Frontal cortex (tissue), 4 donors: ENCODE results near the gene NAA40. TPM values are rescaled to one million over a fixed set of nuclear protein-coding genes. Genes with fewer than 3 reads are reported as not detected.

Source experiments
- DNase-seq, 2 donors: peaks; one replicate each; pipeline ENCODE4 v3.0.0; 2012; ENCODE audit warnings: low spot score in 2 of 2
- FAIRE-seq: peaks from 2 replicates; lab custom pipeline; 2012; peaks lifted over from hg19 to GRCh38; lab: Jason Lieb, UNC
- total RNA-seq: library from RNA; depleted of rRNA; stranded (reverse); fragments of >200 nt; gene quantifications from one replicate; pipeline ENCODE4 v1.2.3, GENCODE V29; 2014
- donor health status: control.
- donor health status: control.
- donor health status: control.

The NAA40 gene
- total RNA-seq, 1 donor from 2014 or later, result 11.4 TPM

DNA sequence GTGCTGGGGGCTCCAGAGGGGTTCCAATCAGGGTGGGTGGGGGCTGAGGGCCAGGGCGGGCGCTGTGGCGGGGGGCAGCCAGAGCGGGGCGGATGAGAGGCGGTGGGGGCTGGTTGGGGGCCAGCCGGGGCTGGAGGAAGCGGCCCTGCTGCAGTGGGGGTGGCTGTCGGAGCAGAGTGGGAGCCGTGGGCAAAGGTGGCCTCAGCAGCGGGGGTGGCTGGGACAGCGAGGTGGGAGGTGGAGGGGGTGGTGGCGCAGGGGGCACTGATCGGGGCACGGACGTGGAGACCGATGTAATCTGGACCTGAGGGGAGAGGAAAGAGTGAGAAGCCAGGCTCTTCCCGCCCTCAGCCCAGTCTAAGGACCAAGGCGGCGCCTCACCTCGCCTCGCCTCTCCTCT, 26.9 kb upstream of the NAA40 start:
- FAIRE-seq (no peak), DNase-seq (no peak)

DNA sequence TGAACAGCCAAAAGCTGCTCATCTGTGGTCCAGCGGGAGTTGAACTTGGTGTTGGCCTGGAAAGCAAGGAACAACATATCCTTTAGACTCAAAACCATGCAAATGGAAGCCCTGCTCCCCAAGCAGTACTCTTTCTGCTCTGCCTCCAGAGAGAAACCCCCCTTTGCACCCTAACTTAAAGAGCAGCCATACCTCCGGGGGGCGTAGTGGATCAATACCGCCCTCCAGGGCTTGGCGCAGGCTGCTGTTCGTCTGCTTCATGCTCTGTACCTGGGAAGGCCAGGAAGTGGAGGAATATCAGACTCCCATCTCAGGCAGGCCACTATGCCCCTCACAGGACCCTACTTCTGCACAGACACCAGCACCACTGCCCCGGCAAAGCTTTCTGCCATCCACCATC, 26.1 kb upstream of the NAA40 start:
- FAIRE-seq, result no peak
- DNase-seq, result no peak

DNA sequence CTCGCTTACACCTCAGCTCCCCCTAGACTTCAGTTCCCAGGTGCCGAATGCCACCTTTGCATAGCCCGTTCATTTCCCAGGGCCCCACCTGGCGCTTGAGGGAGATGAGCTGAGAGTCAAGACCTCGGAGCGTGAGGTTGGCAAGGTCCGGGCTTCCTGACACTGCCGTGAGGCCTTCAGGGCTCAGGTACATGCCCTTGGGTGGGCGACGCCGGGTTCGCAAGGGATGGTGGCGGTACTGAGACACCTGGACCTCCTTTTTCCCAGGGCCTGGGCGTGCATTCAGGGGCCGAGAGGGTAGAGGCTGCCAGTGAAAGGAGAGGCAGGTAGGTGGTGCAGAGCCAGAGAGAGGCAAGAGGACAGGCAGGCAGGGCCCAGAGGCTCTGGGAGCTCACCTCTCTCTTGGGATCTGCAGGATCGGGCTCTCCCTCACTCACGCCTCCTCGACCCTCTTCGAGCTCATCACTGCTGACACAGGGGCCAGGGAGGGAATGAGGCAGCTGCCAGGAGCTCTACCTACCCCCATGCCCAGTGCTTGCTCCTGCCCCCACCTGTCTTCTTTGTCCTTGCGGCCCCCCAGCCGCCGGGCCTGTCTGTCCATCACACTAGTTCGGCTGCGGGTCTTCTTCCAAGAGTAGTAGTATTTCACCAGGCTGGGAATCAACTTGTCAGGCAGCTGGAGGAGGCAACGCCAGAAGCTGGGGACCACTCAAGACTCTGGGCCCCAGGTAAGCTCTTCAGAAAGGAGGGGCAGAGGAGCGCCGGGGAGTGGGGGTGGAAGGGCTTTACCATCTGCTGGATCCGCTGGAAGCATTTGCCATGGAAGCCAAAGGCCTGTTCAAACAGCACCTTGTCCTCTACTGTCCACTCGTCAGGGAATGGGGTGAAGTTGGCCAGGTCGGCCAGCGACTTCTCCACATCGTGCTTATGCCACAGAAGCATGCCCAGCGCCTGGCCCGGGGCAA, 24.7 kb upstream of the NAA40 start:
- DNase-seq (no peak), FAIRE-seq (no peak)

DNA sequence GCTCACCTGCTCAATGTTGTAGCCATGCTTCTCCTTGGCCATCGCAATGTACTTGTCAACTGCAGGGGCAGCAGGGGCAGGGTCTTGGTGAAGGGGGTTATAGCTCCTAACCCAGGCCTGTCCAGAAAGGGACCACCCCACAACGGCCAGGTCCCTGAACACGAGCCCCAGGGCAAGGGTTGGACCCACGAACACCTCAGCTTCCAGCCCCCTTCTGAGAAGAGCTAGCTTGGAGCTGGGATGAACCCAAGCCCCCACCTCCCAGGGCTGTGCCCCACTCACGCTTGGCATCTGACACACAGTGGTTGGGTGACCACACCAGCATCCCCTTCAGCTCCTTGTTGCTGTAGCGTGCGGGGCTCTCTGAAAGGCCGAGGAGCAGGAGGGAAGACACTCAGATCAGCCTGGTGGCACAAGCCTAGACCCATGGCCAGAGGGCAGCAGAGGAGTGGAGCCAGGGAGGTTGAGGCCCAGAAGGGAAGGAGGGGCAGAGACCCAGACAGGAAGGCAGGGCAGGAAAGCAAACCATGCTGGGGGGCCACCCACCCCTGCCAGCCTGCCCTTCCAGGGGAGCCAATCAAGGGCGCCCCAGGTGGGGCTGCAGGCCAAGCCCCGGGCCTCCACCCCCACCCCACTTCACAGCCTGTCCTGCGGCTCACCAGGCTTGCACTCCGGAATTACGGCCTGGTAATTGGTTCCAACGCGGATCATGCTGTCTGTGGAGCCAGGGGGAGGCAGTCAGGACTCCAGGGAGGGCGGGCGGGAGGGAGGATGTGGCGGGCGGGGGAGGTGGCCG, 23.7 kb upstream of the NAA40 start:
- DNase-seq (peak in 1 of 2 donors; percentile 66), FAIRE-seq (no peak)

DNA sequence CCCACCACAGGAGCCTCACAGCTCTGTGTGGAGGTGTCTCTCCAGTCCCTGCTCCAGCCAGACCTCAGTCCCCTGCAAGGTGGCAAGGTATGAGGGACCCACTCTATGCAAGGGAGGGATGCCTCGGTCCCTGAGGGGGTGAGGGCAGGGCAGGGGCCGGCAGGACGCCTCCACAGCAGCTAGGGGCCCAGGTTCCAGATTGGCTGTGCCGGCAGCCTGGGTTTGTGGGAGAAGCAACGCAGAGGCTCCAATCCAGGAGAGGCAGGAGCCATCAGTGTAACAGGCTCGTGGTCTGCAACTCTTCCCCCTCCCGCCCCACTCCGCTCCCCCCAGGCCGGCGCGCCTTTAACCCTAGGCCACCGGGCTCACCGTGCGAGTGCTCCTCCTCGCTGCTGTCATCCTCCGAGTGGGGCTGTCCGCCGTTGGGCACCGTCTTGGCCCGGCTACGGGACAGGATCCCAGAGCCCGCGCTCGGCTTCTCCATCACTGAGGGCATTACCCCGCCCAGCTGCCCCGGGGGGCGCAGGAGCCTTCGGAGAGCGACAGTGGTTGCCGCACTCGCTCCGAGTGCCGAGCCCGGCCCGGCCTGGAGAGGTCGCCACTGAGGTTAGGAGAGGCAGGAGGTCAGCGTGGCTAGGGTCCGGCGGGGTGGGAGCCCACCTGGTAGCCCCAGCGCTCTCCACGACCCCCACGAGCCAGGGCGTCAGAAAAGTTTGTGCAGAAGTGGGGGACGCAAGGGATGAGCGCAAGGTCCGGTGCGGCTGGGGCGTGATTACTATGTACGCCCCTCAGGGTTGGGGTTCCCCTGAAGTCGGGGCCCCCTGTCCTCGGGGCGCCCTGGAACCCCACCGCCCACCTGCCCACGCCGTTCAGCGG, 22.6 kb upstream of the NAA40 start:
- FAIRE-seq (no peak), DNase-seq (peak in 1 of 2 donors; percentile 76)

DNA sequence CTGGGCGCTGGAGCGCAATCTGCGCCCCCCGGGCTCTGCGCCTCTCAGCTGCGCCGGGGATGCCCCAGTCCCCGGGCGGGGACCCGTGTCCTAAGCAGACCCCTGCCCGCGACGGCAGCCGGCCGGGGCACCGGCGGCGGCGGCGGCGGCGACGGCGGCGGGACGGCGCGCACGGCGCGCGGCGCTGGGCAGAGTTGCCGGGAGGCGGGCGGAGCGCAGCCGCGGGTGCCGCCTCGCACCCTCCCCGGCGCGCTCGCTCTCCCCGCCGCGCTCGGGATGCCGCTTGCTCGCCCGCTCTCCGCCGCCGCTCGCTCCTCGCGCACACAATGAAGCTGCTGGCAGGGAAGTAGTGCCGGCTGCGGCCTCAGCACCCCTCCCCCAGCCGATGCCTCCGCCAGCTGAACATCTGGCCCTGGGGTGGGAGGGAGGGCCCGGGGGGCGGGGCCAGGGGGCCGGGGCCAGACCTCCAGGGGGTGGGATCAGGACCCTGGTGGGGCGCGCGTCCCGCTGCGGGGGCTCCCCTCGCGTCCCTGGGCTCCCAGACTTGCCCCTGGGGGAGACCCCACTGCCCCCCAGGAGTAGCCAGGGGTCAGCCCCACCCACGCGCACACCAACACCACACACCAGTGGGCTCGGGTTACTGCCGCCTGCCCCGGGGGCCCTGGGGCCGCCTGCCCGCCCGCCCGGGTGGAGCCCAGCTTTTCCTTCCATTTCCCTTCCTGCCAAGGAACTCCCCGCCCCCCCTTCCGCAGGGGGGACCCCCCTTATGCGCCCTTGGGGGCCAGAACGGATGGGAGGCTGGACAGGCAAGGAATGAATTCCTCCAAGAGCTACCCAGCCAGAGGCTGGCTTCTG, 21.7 kb upstream of the NAA40 start, which contains the start of gene RCOR2:
Gene RCOR2, minus strand, starts transcription at position 328 of the 855 bp plus-strand sequence. CDS start 708 bp downstream, outside the sequence.
- peak; percentile 90 to 97 for DNase-seq
- no peak for FAIRE-seq

DNA sequence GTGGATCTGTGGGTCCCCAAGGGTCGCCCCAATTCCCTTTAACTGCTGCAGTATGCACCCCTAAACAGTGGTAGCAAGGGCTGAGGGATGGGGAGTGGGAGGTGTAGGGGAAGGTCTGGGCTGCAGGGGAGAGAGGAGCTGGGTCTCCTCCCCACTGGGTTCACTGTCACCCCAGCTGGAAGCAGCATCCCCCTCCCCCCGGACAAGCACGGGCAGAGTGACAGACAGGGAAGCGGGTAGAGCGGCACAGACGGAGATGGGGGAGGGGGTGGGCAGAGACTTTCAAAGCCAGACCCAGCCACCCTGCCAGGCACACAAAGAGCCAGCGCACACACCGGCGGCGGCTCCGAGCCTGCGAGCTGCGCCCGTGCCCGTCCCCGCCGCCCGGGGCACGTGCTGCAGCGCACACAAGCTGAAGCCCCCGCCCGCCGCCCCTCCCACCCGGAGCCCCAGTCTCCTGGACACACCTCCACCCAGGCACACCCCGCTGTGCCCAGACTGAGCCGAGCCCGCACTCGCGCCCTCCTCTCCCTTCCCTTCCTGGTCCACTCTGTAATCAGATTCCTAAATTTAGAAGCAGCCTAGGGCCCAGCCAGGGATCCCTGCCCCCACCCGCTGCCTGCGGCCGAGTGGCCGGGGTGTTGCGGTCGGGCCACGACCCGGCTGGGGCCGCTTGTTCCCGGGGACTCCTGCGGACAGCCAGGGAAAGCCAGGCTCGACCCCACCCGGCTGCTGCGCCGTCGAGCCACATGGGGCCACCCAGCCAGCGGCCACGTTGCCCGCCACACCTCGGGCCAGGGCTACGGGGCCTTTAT, 20.9 kb upstream of the NAA40 start:
- FAIRE-seq, result no peak
- peak in 1 of 2 donors; percentile 84 for DNase-seq

DNA sequence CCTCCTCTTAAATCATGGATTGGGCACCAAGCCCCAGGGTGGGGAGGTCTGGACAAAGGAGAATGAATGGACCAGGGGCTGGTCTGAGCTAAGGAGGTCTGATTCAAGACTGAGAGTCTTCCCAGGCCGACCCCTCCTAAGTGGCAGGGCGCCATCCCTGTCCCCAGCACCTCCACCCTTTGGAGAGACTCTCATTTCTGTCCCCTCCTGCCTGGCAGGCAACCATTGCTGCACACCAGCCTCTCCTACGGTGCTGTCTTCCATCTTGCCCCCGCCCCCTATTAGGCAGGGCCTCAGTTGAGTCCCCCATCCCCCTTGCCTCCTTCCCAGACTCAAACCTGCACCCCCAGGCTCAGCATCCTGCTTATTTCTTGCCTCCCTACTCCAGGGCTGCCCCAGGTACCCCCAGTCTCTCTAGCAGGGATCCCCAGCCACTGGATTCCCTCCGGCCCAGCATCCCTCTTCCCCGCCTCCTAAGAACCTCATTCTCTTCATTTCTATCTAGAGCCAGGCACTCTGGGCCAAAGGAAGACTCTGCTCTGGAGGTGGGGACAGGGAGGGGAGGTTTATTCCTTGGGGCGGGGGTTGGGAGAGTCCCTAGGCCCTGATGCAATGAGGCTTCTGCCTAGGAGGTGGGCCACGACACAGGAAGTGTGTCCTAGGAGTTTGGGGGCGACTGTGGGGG, 20.2 kb upstream of the NAA40 start:
- peak in 1 of 2 donors; percentile 42 for DNase-seq
- FAIRE-seq, result no peak

DNA sequence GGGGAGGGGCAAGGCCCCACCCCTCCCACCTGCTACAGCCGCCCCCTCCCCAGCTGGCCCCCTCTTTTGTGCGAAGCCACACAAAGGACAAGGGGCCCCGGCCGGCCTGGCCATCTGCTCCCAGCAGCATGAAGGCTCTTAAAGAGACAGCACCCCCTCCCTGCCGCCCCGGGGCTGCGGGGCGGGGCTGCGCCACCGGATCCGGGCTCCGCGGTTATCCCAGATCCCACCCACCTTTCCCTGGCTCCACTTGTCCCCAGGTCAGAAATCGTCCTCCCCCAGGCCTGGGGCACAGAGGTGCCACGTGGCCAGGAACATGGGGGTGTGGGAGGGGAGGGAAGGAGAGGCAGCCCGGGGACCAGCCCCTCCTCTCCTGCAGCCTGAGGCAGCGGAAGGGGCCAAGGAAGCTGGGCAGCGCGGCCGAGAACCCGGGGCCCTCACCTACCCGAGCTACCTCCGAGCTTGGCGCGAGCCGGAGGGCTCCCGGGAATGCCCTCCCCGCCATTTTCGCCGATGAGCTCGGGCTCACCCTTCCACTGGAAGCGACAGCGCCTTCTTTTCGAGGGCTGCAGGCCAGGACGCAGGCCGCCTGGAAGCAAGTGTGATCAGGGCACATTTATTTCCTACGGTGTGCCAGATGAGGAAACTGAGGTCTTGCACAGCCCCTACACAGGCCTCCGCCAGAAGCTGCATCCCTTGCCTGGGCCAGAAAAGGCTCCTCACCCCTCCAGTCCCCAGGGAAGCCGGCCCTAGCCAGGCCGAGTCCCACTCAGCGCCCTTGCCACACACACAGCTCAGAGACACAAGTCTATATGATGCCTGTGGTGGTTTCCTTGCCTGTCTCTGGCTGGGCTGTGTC, 19.3 kb upstream of the NAA40 start:
- FAIRE-seq (no peak), DNase-seq (peak in 1 of 2 donors; percentile 67)

DNA sequence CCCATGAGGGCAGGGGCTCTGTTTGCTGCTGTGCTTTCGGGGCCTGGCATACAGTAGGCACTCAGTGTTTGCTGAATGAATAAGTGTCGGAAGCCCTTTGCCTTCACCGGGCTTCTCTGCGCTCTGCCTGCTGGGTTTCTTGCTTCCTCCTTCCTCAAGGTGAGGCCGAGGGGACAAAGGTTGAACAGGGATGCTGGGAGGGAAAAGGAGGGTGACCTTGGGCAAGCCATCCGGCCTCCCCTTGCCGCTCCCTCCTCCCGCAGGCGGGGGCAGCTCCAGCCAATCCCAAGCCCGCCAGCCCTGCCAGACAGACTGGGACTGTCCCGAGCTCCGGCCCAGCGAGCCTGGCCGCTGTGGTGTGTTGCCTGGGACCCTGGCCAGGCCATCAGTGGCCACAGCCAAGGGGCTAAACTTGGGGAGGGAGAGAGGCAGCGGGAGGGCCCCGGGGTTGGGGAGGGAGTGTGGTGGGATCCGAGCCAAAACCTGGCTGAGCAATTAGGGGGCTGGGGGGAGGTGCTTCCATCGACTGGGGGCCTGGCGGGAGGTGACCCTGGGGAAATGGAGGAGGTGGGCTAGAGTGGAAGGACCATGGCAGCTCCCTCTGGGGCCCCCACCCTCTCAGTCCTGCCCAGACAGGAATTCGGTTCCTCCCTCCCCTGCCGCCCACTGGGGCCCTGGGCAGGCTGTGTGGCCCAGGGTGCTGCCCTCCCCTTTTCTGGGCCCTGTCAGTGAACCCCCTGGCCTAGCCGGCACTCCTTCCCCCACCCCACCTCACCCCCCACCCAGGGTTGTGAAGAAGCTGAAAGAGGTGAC, 18.5 kb upstream of the NAA40 start:
- peak in 1 of 2 donors; percentile 73 for DNase-seq
- FAIRE-seq, result no peak

DNA sequence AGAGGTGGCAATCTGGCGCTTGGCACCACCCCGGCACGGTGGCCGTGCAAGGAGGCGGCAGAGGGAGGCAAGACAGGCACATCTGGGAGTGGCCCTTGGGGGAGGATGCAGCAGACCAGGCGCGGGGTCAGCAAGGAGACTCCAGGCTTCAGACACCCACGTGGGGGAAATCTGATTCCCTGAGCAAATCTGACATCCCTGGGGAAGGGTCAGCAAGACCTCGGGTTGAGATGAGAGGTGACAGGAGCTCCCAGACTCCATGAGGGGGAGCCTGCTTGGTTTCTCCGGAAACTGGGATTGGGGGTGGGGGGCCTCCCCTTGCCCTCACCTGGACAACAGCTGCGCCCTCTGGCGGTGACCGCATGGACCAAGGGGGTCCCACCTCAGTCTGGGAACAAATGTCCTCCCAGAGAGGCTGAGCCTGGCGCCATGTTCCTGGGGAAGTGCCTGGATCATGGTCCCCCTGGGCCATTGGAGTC, 17.8 kb upstream of the NAA40 start:
- DNase-seq (no peak), FAIRE-seq (no peak)

DNA sequence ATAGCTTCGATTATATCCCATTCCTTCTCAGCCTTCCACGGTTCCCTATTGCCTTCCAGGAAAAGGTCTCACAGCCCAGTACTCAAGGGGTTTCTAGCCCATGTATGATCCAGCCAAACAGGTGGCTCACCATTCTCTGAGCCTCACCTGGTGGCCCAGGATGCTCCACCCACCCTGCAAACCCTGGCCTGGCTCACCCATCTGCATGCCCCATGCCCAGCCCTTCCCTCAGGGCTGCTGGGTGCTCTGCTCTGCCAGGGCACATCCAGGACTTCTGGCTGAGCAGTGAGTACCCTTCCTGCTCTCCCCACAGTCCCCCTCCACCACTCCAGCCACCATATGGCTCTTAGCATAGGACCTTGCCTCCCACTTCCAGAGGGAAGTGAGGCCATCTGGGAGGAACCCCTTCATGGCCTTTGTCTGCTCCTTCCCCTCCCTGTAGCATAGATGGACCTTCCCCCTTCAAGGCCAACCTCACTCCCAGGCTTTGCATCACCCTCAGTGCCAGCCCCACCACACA, 16.1 kb upstream of the NAA40 start:
- FAIRE-seq, result no peak
- DNase-seq, result no peak

DNA sequence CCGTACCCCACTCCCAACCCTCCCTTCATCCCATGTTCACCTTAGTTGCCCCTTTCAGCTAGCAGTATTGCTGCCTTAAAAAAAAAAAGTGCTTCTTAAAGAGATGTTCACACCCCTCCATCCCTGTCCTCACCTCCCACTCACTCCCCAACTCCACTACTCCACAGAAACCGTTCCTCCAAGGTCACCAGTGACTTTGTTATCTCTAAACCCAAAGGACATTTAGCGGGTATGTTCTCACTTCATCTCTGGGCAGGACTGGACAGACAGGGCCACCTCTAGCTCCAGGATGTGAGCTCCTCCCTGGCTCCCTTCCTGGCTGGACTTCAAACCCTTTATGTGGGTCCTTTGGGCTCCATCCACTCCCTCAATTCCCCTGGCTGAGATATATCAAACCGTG, 15.5 kb upstream of the NAA40 start:
- FAIRE-seq, result no peak
- DNase-seq, result no peak

DNA sequence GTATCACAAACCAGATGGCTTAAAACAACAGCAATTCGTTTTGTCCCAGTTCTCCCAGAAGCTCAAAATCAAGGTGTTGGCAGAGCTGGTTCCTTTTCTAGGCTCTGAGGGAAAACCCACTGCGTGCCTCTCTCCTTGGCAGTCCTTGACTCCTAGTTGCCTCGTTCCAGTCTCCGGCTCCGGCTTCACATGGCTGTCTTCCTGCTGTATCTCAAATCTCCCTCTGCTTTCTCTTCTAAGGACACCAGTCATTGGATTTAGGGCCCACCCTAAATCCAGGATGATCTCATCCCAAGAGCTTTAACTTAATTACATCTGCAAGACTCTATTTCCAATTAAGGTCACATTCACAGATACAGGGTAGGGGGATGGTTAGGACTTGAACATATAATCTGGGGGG, 9.2 kb upstream of the NAA40 start:
- no peak for FAIRE-seq

DNA sequence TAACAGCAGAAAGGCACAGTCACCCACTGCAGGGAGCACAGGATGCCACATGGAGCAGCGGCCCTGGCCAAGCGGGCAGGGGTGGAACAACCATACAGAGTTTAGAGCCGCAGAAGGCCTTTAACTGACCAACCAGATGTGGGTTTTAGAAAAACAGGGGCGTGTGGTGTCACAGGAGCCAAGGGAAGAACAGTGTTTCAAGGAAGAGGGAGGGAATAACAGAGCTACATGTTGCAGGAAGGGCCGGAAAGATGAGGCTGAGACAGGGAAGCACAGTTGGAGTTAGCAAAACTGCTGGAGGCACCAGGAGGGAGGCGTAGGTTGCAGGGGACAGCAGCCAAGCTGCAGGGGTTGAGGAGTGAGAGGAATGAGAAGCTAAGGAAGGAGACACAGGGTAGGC, 7.8 kb upstream of the NAA40 start:
- no peak for FAIRE-seq
- DNase-seq, result no peak

More for the DNA sequence above, 9.2 kb upstream of the NAA40 start:
- DNase-seq, result no peak
